ENCODE data around the gene CCDC122. TPM values are rescaled to one million over a fixed set of nuclear protein-coding genes. Genes with fewer than 3 reads are reported as not detected.
A peak's percentile ranks its signal among the peaks of the same experiment; 100 is the strongest.

Gene CCDC122
- total RNA-seq, 1 donor from 2014 or later = 13.1 TPM

DNA sequence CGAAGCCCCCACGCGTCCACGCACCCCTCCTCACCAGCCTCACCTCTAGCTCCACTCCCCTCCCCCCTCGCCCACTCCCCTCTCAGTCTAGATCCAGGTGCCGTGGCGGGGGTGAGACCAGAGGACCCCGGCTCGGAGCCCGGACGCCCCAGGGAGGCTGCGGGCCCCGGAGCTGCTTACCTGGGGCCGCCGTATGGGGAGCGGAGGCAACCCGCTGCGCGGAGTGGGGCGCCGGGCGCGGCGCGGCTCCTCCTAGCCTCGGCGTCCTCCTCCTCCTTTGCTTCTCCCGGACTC is 93.1 kb downstream of the CCDC122 start:
- Mint-ChIP-seq H3K27me3 (peaks cover 17% of the 10 kb centered on the region), H3K4me1 (ENCODE audit: unreplicated experiment) (peaks cover 14% of the 10 kb centered on the region), H3K27ac (no peak overlapping the region), H3K36me3 (no peaks in the 10 kb centered on the region), H3K4me3 (peak overlapping the region; percentile 95), H3K9me3 (no peaks in the 10 kb centered on the region)
- TF ChIP-seq, protein P1, sequence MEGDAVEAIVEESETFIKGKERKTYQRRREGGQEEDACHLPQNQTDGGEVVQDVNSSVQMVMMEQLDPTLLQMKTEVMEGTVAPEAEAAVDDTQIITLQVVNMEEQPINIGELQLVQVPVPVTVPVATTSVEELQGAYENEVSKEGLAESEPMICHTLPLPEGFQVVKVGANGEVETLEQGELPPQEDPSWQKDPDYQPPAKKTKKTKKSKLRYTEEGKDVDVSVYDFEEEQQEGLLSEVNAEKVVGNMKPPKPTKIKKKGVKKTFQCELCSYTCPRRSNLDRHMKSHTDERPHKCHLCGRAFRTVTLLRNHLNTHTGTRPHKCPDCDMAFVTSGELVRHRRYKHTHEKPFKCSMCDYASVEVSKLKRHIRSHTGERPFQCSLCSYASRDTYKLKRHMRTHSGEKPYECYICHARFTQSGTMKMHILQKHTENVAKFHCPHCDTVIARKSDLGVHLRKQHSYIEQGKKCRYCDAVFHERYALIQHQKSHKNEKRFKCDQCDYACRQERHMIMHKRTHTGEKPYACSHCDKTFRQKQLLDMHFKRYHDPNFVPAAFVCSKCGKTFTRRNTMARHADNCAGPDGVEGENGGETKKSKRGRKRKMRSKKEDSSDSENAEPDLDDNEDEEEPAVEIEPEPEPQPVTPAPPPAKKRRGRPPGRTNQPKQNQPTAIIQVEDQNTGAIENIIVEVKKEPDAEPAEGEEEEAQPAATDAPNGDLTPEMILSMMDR (conservative IDR thresholded peaks at IDR 0.05) = no peak
- no peak for DNase-seq (ENCODE audit: extremely low spot score, unreplicated experiment)

Other genes with a start within 250 kb of the CCDC122 start
- gene ENOX1, start 92.8 kb downstream of the CCDC122 start, total RNA-seq (ENCODE audit: low replicate concordance) = 2.0 and 7.5 TPM in 2 replicates
- gene LACC1, start 164 bp upstream of the CCDC122 start, total RNA-seq (ENCODE audit: low replicate concordance) = 4.4 and 11.8 TPM in 2 replicates